ENCODE results near the gene UROC1.

Gene UROC1

GRCh38 chr3:126452213-126452612, 65.4 kb downstream of the UROC1 start:
- TF ChIP-seq ZFX (IDR thresholded peaks at IDR 0.05) (no peak), CTCF (conservative IDR thresholded peaks at IDR 0.05) (no peak)
- no peak overlapping the region for H3K27ac ChIP-seq

GRCh38 chr3:126451511-126451910, 66.1 kb downstream of the UROC1 start:
- TF ChIP-seq ZFX (IDR thresholded peaks at IDR 0.05) (no peak), CTCF (conservative IDR thresholded peaks at IDR 0.05) (no peak)
- no peak overlapping the region for H3K27ac ChIP-seq

- TF ChIP-seq CTCF (conservative IDR thresholded peaks at IDR 0.05): no peak
- TF ChIP-seq ZFX (IDR thresholded peaks at IDR 0.05): no peak
- H3K27ac ChIP-seq: no peak overlapping the region
Observed at GRCh38 chr3:126450744-126451143, 66.8 kb downstream of the UROC1 start.

- H3K27ac ChIP-seq: no peak overlapping the region
- TF ChIP-seq ZFX (IDR thresholded peaks at IDR 0.05): no peak
- TF ChIP-seq CTCF (conservative IDR thresholded peaks at IDR 0.05): no peak
Observed at GRCh38 chr3:126450219-126450618, 67.4 kb downstream of the UROC1 start.

- H3K27ac ChIP-seq: no peak overlapping the region
- TF ChIP-seq CTCF (conservative IDR thresholded peaks at IDR 0.05): no peak
Observed at GRCh38 chr3:126449621-126450051, 67.9 kb downstream of the UROC1 start.

GRCh38 chr3:126448893-126449180, 68.7 kb downstream of the UROC1 start:
- TF ChIP-seq ZFX (IDR thresholded peaks at IDR 0.05) (no peak), CTCF (conservative IDR thresholded peaks at IDR 0.05) (no peak)
- H3K27ac ChIP-seq: no peak overlapping the region

- H3K27ac ChIP-seq: no peak overlapping the region
- TF ChIP-seq ZFX (IDR thresholded peaks at IDR 0.05): no peak
- TF ChIP-seq CTCF (conservative IDR thresholded peaks at IDR 0.05): no peak
Observed at GRCh38 chr3:126448136-126448892, 69.3 kb downstream of the UROC1 start.

Measured in C4-2B (cell line).